ENCODE data around the gene MTX1. TPM values are rescaled to one million over a fixed set of nuclear protein-coding genes. Genes with fewer than 3 reads are reported as not detected.

The MTX1 gene
- total RNA-seq, 1 donor from 2014 or later: 23.9 TPM

DNA sequence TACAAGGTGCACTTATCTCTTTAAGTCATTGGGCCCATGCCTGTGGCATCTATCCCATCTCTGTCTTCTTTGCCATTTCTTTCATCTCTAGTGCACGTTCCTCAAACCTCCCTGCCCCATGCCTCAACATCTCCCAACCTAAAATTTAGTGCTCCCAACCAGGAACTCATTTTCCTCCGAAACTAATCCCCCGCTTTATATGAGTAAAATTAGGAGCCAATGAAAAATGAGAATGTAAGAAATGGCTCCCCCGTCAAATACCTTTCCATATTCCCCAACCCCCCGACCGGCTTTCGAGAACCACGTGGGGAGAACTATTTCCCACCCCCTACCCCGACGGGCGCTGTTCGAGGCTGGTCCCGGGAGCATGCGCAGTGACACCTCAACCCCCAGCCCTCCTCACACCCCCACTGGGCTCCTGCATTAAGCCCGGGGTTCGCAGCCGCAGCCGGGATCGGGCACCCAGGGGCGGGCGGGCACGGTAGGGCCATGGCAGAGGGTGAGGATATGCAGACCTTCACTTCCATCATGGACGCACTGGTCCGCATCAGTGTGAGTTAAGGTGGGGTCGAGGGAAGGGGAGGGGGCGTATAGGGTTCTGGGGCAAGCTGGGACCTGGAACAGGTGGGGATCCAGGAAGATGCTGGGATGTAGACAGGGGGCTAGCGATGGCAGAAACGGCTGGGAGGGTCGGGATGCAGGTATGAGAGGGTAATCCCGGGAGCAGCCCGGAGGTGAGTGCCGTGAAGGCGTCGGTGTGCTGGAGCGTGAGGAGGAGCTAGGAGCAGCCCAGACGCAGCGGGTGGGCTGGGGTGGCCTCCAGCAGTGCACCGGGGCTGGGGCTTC is 34.8 kb upstream of the MTX1 start, which contains the start of gene TRIM46:
Gene TRIM46 (plus strand): TSS at position 372 of the 846 bp plus-strand sequence. CDS start 118 bp downstream, at position 490.
- intact Hi-C loops (cut with DNase I): loop anchor here (1.0 to 5.0 kb wide), 3 partner anchors 33 to 54 kb away; partner anchors contain the start of genes DPM3 and EFNA1
- no peaks in the 10 kb centered on the region for H3K27me3 ChIP-seq
- H3K4me3 ChIP-seq: peak within 1 kb of the TSS; percentile 76 to 84
- peak within 1 kb of the TSS; percentile 92 to 93 for H3K27ac ChIP-seq
- H3K36me3 ChIP-seq: peaks cover 7 to 22% of the 10 kb centered on the region in 2 donors
- DNase-seq (ENCODE audit: low spot score in 2 of 2): peak in 1 of 2 donors; percentile 75
- TF ChIP-seq, protein P1, sequence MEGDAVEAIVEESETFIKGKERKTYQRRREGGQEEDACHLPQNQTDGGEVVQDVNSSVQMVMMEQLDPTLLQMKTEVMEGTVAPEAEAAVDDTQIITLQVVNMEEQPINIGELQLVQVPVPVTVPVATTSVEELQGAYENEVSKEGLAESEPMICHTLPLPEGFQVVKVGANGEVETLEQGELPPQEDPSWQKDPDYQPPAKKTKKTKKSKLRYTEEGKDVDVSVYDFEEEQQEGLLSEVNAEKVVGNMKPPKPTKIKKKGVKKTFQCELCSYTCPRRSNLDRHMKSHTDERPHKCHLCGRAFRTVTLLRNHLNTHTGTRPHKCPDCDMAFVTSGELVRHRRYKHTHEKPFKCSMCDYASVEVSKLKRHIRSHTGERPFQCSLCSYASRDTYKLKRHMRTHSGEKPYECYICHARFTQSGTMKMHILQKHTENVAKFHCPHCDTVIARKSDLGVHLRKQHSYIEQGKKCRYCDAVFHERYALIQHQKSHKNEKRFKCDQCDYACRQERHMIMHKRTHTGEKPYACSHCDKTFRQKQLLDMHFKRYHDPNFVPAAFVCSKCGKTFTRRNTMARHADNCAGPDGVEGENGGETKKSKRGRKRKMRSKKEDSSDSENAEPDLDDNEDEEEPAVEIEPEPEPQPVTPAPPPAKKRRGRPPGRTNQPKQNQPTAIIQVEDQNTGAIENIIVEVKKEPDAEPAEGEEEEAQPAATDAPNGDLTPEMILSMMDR (IDR thresholded peaks at IDR 0.05): no peak
- H3K9me3 ChIP-seq: no peaks in the 10 kb centered on the region
- peaks cover 10 to 15% of the 10 kb centered on the region in 2 donors for H3K4me1 ChIP-seq

DNA sequence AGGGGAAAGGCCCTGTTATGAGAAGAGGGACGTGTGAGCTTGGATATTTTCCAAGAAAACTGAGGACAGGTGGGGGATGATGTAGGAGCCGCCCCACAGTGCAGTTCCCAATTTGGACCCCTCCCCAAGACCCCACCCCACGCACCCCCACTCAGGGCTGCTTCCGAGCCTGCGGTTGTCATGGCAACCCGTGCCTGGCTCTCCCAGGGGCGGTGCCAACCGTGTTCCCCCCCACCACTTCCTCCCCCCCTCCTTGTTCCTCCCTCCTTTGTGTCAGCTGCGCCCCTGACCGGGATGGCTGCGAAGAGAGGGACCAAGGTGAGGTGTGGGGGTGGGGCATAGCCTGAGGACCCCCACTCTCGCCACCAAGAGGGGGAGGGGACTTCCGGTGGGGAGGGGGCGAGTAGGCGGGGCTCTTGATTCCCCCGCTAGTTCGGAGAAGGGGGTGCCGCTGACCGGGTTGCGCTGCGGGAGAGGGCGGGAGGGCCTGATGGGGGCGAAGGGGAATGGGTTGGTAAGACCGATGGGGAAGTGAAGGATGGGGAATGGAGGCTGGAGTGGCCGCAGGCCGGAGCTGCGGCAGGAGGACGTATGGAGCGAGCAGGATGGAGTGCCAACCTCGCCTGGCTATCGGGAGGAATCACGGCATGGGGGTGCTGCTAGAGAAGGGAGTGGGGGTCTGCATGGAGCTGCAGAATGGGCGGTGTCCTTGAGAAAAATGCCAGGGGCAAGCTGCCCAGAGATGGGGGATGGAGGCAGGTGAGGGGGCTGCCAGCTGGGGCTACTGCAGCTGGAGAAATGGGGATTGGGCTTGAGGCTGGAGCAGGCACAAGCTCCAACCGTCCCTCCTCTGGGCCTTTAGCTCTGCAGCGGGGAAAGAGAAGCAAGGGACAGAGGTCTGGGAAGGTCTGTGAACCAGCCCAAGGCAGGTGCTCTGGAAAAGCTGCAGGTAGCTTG is 33.9 kb upstream of the MTX1 start:
- H3K36me3 ChIP-seq: peaks cover 2 to 16% of the 10 kb centered on the region in 2 donors
- H3K27me3 ChIP-seq: no peaks in the 10 kb centered on the region
- H3K27ac ChIP-seq: peak overlapping the region in 1 of 2 donors; percentile 93
- H3K4me3 ChIP-seq: peak overlapping the region; percentile 76 to 84
- H3K4me1 ChIP-seq: peaks cover 10 to 15% of the 10 kb centered on the region in 2 donors
- no peaks in the 10 kb centered on the region for H3K9me3 ChIP-seq
- intact Hi-C loops (cut with DNase I): loop anchor here (5.0 kb wide), 1 partner anchor 47 kb away; the partner anchor contains the start of gene EFNA1
- TF ChIP-seq, protein P1 (IDR thresholded peaks at IDR 0.05): no peak
- DNase-seq (ENCODE audit: low spot score in 2 of 2): peak in 1 of 2 donors; percentile 72

DNA sequence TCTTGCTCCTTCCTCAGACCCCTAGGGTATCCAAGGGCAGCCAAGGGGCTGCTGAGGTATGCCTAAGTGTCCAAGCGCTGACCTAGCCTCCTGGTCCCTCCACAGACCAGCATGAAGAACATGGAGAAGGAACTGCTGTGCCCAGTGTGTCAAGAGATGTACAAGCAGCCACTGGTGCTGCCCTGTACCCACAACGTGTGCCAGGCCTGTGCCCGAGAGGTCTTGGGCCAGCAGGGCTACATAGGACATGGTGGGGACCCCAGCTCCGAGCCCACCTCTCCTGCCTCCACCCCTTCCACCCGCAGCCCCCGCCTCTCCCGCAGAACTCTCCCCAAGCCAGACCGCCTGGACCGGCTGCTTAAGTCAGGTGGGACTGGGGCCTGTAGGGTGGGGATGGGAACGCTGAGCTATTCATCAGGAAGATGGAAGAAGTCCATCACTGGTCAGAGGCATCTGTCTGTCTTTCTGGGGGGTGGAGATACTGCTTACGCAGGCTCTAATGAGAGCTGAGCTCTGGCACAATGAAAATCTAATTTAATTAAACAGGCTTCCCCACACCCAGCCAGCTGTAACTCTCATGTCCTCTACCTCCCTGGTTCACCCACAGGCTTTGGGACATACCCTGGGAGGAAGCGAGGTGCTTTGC is 33.1 kb upstream of the MTX1 start:
- no peak overlapping the region for H3K27ac ChIP-seq
- no peaks in the 10 kb centered on the region for H3K9me3 ChIP-seq
- intact Hi-C loops (cut with DNase I): no loop called here
- H3K4me3 ChIP-seq: no peak overlapping the region
- no peaks in the 10 kb centered on the region for H3K27me3 ChIP-seq
- peaks cover 0 to 13% of the 10 kb centered on the region in 2 donors for H3K36me3 ChIP-seq
- no peak for DNase-seq (ENCODE audit: low spot score in 2 of 2)
- peaks cover 10 to 15% of the 10 kb centered on the region in 2 donors for H3K4me1 ChIP-seq
- TF ChIP-seq, protein P1 (IDR thresholded peaks at IDR 0.05): no peak

DNA sequence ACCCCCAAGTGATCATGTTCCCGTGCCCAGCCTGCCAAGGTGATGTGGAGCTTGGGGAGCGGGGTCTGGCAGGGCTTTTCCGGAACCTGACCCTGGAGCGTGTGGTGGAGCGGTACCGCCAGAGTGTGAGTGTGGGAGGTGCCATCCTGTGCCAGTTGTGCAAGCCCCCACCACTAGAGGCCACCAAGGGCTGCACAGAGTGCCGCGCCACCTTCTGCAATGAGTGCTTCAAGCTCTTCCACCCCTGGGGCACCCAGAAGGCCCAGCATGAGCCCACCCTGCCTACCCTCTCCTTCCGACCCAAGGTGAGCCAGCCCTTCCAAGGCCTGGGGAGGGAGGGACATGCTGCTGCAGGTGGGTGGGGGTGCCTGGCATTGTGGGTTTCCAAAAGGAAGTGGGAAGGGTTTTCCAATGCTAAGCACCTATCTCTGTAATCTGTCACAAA is 32.5 kb upstream of the MTX1 start:
- Histone ChIP-seq H3K4me3 (no peak overlapping the region), H3K4me1 (peaks cover 10 to 15% of the 10 kb centered on the region in 2 donors), H3K27me3 (no peaks in the 10 kb centered on the region), H3K36me3 (peaks cover 0 to 8% of the 10 kb centered on the region in 2 donors), H3K9me3 (no peaks in the 10 kb centered on the region), H3K27ac (no peak overlapping the region)
- intact Hi-C loops (cut with DNase I): loop anchor here (1.0 kb wide), 1 partner anchor 17 kb away; no protein-coding TSS in a partner anchor
- TF ChIP-seq, protein P1 (IDR thresholded peaks at IDR 0.05): no peak
- no peak for DNase-seq (ENCODE audit: low spot score in 2 of 2)

Measured in ascending aorta (tissue), 2 donors.